ENCODE data around the gene RBM17. TPM values are rescaled to one million over a fixed set of nuclear protein-coding genes. Genes with fewer than 3 reads are reported as not detected.
A peak's percentile ranks its signal among the peaks of the same experiment; 100 is the strongest.
"Not testable (repeated sequence)": the region's sequence is repeated elsewhere in the genome, so short reads cannot be mapped to it uniquely, and the experiment has no call there.

The RBM17 gene
- total RNA-seq, 2 experiments from 2014 or later: 164 to 177 TPM

DNA sequence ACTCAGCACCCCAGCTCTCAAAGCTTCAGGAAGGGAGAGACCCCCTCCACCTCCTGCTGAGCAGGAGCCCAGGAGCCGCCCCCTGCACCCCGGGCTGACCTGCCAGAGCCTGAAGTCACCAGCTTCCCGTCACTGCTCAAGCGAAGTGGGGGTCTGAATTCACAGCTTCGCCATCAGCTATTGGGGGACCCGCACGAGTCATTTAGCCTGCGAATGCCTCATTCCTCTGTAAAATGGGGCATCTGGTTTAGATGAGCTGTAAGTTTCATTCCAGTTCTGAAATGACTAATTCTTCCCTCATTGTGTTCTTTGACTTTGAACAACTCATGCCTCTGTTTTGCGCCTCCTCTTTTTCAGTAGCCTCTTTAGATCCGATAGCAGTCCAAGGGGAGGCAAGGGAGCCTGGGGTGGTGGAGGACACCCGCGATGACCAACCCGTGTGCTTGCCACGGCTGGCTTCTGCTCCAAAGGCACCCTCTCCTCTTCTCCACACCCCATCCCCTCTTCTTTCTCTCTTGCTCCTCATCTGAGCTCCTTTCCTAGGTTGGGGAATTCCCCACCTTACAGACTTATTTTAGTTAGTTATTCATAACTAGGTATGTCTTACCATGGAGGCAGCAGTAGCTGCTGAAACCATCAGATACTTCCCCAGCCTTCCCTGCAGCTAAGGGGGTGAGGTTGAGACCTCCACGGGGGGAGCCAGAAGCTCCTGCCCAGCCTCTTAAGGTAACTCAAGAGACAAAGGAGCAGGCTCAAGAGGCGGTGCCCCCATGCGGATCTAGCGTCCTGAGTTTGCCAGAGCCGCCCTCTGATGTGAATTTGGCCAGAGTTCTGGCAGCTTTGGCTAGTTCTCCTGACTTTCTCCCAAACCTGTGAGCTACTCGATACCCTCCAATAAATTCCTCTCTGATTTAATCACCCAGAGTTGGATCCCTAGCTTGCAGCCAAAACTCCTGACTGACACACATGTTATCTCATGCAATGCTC is 47.7 kb downstream of the RBM17 start:
- no peaks in the 10 kb centered on the region for H3K36me3 Mint-ChIP-seq (ENCODE audit: low read depth)
- peak; percentile 24 for DNase-seq
- no peaks in the 10 kb centered on the region for H3K9me3 Mint-ChIP-seq
- ChIA-PET POLR2A (interaction anchor here (0.5 to 0.6 kb wide), 2 partner anchors 12 to 1195 kb away, joined by 5 to 8 read pairs; no protein-coding TSS in a partner anchor), CTCF (interaction anchor here (0.6 to 2.5 kb wide), 19 partner anchors 8 to 306 kb away, joined by 3 to 15 read pairs (median 4); partner anchors contain the start of gene PFKFB3)
- H3K4me3 Mint-ChIP-seq: peak overlapping the region; percentile 29
- no peak overlapping the region for H3K27ac Mint-ChIP-seq
- H3K4me1 Mint-ChIP-seq: peaks cover 53% of the 10 kb centered on the region
- H3K27me3 Mint-ChIP-seq: peaks cover 4% of the 10 kb centered on the region

DNA sequence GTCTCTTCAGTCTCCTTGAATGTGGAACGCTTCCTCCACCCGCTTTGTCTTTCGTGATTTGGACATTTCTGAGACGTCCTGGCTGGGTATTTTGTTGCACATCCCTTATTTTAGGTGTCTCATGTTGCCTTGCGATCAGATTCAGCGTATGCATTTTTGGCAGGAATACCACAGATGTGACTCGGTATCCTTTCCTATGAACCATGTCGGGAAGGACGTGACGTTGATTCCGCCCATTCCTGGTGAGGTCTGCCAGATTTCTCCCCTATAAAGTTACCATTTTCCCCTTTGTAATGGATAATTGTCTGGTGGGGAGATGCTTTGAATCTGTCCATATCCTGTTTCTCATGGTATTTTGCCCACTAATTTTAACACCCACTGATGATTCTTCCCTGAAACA is 49.6 kb downstream of the RBM17 start:
- Mint-ChIP-seq H3K27me3 (peaks cover 4% of the 10 kb centered on the region), H3K9me3 (no peaks in the 10 kb centered on the region), H3K4me3 (no peak overlapping the region), H3K4me1 (peaks cover 68% of the 10 kb centered on the region), H3K36me3 (ENCODE audit: low read depth) (no peaks in the 10 kb centered on the region), H3K27ac (no peak overlapping the region)
- no peak for DNase-seq
- ChIA-PET CTCF (interaction anchor here (1.4 to 2.6 kb wide), 4 partner anchors 9 to 64 kb away, joined by 5 to 11 read pairs (median 7); partner anchors contain the start of gene PFKFB3), POLR2A (no interaction called here)

DNA sequence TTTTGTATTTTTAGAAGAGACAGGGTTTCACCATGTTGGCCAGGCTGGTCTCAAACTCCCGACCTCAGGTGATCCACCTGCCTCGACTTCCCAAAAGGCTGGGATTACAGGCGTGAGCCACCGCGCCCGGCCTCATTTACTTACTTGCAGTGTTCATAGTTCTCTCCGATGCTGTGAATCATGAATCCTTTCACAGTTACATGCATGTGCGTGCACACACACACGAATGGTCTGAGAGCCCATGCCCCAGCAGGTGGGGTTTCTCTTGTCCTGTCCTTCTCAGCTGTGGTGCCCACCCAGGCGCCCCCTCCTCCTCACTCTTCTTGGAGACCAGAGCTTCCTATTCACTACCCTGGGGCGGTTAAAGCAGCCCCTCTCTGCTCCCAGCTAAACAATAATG is 50.6 kb downstream of the RBM17 start:
- CTCF ChIA-PET: interaction anchor here (1.4 to 2.6 kb wide), 3 partner anchors 8 to 63 kb away, joined by 5 to 11 read pairs (median 5); partner anchors contain the start of gene PFKFB3
- H3K4me1 Mint-ChIP-seq: peaks cover 74% of the 10 kb centered on the region
- peaks cover 4% of the 10 kb centered on the region for H3K27me3 Mint-ChIP-seq
- no peak for DNase-seq
- H3K36me3 Mint-ChIP-seq (ENCODE audit: low read depth): no peaks in the 10 kb centered on the region
- no peak overlapping the region for H3K27ac Mint-ChIP-seq
- POLR2A ChIA-PET: no interaction called here
- no peak overlapping the region for H3K4me3 Mint-ChIP-seq
- H3K9me3 Mint-ChIP-seq: no peaks in the 10 kb centered on the region

DNA sequence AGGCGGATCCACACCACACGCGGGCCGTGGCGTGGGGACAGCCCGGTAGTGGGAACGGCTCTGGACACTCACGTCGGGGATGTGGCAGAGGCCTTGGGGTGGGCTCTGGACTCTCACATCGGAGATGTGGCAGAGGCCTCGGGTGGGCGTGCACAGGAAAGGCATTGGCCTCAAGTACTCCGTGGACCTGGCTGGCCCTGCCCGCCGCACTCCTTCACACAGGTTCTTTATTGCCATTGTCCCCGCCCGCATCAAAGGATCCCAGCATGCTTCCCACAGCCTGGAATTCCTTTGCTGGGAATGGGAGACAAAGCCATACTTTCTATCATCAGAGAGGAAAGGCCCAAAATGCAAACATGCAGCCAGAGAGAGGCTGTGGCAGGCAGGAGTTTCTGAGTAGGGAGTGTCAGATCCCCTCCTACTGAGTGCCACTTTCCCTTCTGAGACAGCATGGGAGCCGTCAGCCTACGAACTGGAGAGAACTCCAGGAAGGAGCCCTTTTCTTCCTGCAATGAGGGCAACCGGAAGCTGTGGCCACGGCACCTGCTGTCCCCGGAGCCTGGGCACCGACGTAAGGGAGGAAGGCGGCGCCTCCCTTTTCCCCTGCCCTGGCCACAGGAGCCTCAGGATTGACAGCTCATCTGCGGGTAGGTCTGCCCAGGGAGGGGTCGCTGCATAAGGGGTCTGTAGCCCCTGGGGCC is 51.5 kb downstream of the RBM17 start:
- Mint-ChIP-seq H3K27me3 (peaks cover 4% of the 10 kb centered on the region), H3K9me3 (no peaks in the 10 kb centered on the region), H3K4me1 (peaks cover 67% of the 10 kb centered on the region), H3K4me3 (peak overlapping the region; percentile 65), H3K36me3 (ENCODE audit: low read depth) (no peaks in the 10 kb centered on the region), H3K27ac (peak overlapping the region; percentile 85)
- DNase-seq: peak; percentile 59
- ChIA-PET CTCF (interaction anchor here (0.7 to 2.6 kb wide), 4 partner anchors 8 to 262 kb away, joined by 3 to 11 read pairs (median 5); partner anchors contain the start of gene PFKFB3), POLR2A (no interaction called here)

DNA sequence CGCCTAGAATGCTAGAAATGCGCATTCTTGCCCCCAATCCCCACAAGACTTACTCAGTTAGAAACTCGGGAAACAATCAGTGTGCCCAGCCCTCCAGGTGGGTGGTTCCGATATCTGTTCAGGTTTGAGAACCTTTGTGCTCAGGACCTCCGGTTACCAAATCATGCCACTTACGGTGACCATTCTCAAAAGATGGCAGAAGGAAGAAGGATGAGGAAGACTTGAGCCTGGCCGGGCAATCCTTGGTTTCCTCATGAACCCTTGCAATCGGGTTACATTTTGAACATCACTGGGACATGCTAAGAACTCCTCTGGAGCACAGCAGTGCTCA is 52.1 kb downstream of the RBM17 start:
- CTCF ChIA-PET: interaction anchor here (2.5 to 2.6 kb wide), 2 partner anchors 7 to 10 kb away, joined by 5 to 11 read pairs; no protein-coding TSS in a partner anchor
- Mint-ChIP-seq H3K27ac (peak overlapping the region; percentile 85), H3K36me3 (ENCODE audit: low read depth) (no peaks in the 10 kb centered on the region), H3K9me3 (no peaks in the 10 kb centered on the region), H3K4me3 (peak overlapping the region; percentile 65), H3K27me3 (peaks cover 4% of the 10 kb centered on the region), H3K4me1 (peaks cover 64% of the 10 kb centered on the region)
- POLR2A ChIA-PET: no interaction called here
- no peak for DNase-seq

- POLR2A ChIA-PET: no interaction called here
- CTCF ChIA-PET: no interaction called here
- peaks cover 64% of the 10 kb centered on the region for H3K4me1 Mint-ChIP-seq
- peak overlapping the region; percentile 65 for H3K4me3 Mint-ChIP-seq
- no peak for DNase-seq
- H3K9me3 Mint-ChIP-seq: no peaks in the 10 kb centered on the region
- H3K36me3 Mint-ChIP-seq (ENCODE audit: low read depth): peaks cover 4% of the 10 kb centered on the region
- H3K27me3 Mint-ChIP-seq: peaks cover 4% of the 10 kb centered on the region
- peak overlapping the region; percentile 85 for H3K27ac Mint-ChIP-seq
Observed at GRCh38 chr10:6141296-6142151, 52.7 kb downstream of the RBM17 start.

- POLR2A ChIA-PET, DNase-seq, CTCF ChIA-PET, H3K9me3 Mint-ChIP-seq, H3K4me3 Mint-ChIP-seq, H3K27me3 Mint-ChIP-seq: not testable (repeated sequence)
- peak overlapping the region; percentile 60 for H3K27ac Mint-ChIP-seq
- peaks cover 64% of the 10 kb centered on the region for H3K4me1 Mint-ChIP-seq
- peaks cover 11% of the 10 kb centered on the region for H3K36me3 Mint-ChIP-seq (ENCODE audit: low read depth)
Observed at GRCh38 chr10:6142186-6142585, 53.4 kb downstream of the RBM17 start.

DNA sequence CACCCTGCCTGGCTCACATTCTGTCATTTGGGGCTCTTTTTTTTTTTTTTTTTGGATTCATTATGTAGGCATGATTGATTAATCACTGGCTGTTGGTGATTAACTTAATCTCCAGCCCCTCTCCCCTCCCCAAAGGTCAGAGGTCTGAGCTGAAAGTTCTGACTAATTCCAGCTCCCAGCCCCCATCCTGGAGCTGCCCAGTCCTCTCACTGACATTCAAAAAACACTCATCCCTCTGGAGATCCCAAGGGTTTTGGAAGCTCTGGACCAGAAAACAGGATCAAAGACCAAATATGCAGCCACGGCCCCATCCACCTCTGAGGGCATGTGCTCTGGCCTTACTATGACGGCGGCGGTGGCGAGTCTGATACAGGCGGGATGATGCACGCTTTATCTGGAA is 53.8 kb downstream of the RBM17 start:
- H3K4me1 Mint-ChIP-seq: peaks cover 68% of the 10 kb centered on the region
- H3K27me3 Mint-ChIP-seq: peaks cover 3% of the 10 kb centered on the region
- ChIA-PET POLR2A (no interaction called here), CTCF (interaction anchor here (0.6 to 0.7 kb wide), 2 partner anchors 9 to 30 kb away, joined by 3 to 4 read pairs; no protein-coding TSS in a partner anchor)
- H3K36me3 Mint-ChIP-seq (ENCODE audit: low read depth): peaks cover 15% of the 10 kb centered on the region
- H3K27ac Mint-ChIP-seq: peak overlapping the region; percentile 60
- H3K4me3 Mint-ChIP-seq: no peak overlapping the region
- no peak for DNase-seq
- H3K9me3 Mint-ChIP-seq: no peaks in the 10 kb centered on the region

DNA sequence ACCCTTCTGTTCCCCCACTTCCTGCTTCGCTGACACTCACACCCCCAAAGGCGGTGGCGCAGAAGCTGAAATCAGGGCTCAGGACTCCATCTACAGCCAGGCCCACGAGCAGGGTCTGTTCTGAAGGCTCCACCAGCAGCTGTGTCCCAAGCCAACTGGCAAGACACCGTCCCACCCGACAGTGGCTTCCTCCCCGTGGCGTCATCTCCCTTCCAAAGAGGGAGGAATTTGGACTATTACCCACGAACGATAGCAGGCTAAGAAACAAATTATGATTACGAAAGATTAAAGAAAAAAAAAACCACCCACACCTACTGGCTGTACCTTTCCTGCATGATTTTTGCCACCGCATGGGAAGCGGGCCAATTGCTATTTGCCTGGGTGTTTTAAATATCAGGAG is 54.3 kb downstream of the RBM17 start:
- peaks cover 3% of the 10 kb centered on the region for H3K27me3 Mint-ChIP-seq
- peaks cover 21% of the 10 kb centered on the region for H3K36me3 Mint-ChIP-seq (ENCODE audit: low read depth)
- peaks cover 74% of the 10 kb centered on the region for H3K4me1 Mint-ChIP-seq
- DNase-seq: no peak
- no peak overlapping the region for H3K27ac Mint-ChIP-seq
- ChIA-PET POLR2A (no interaction called here), CTCF (interaction anchor here (0.6 to 0.7 kb wide), 2 partner anchors 9 to 30 kb away, joined by 3 to 4 read pairs; no protein-coding TSS in a partner anchor)
- peak overlapping the region; percentile 86 for H3K4me3 Mint-ChIP-seq
- no peaks in the 10 kb centered on the region for H3K9me3 Mint-ChIP-seq

DNA sequence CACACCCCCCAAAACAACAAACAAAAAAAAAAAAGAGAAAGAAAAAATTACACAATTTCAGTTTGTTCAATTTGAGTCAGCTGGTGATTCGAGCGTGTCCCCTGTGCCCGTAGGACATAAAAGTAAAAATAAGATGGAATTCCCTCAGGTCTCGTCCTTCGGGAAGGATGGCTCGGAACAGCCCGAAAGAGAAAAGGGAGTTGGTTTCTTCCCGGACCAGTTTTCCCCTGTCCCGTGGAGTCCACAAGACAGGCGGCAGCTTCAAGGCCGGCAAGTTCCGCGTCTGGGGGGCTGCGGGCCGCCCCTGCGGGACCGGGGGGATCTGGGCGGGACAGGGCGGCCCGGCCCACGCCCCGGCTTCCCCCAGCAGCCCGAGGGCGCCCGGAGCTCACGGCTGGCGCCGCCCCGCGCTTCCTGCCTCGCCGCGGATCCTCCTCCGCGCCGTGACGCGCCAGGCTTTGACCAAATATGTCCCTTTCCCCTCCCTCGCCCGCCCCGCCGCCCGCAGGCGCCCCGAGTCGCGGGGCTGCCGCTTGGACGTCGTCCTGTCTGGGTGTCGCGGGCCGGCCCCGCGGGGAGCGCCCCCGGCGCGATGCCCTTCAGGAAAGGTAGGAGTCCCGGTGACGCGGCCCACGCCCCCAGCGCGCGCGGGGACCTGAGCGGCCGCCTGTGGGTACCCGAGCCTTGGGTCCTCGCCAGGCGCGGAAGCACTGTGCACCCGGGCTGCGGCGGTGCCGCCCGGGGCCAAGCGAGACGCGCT is 55.8 kb downstream of the RBM17 start:
- Mint-ChIP-seq H3K27ac (peak overlapping the region; percentile 95), H3K9me3 (no peaks in the 10 kb centered on the region), H3K4me1 (peaks cover 81% of the 10 kb centered on the region), H3K27me3 (peaks cover 2% of the 10 kb centered on the region), H3K4me3 (peak overlapping the region; percentile 86), H3K36me3 (ENCODE audit: low read depth) (peaks cover 29% of the 10 kb centered on the region)
- POLR2A ChIA-PET: interaction anchor here (1.0 kb wide), 1 partner anchor 19 kb away, joined by 3 read pairs; no protein-coding TSS in a partner anchor
- CTCF ChIA-PET: interaction anchor here (1.0 to 1.8 kb wide), 7 partner anchors 9 to 58 kb away, joined by 3 to 9 read pairs (median 5); partner anchors contain the start of gene PFKFB3
- DNase-seq: peak; percentile 91

DNA sequence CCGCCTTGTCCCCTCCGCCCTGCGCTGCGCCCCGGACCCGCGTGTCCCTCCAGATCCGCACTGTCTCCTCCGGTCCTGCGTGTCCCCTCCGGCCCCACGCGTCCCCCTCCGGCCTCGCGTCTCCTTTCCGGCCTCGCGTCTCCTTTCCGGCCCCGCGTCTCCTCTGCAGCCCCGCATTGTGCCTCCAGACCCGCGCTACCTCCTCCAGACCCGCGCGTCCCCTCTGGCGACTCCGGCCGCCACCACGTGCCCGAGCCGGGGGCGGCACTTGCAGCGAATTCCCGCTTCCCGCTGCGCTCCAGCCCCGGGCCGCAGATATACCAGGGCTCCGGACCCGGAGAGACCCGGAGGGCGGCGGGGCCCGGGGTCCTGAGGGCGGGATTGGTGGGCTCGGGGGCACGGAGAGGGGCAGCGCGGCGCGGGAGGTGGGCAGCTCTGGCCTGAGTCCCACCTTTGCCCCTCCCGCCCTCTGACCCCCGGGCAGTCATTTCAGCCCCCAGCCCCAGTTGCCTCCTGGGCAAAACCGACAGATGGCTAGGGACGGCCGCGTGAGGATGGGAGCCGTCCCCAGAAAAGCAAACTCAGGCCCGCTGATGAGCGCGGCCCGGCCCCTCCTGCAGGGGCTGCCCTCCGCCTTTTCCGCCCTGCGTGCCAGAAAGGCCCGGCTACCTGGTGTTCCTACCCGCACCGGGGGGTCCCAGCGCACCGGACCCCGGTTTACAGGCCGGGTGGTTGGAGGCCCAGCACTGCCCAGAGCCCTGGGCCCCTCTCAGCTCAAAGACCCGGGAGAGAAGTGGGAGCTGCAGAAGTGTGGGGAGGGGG is 56.5 kb downstream of the RBM17 start:
- Mint-ChIP-seq H3K4me1 (peaks cover 81% of the 10 kb centered on the region), H3K4me3 (peak overlapping the region; percentile 86), H3K9me3 (no peaks in the 10 kb centered on the region), H3K27ac (peak overlapping the region; percentile 86), H3K36me3 (ENCODE audit: low read depth) (peaks cover 37% of the 10 kb centered on the region), H3K27me3 (no peaks in the 10 kb centered on the region)
- POLR2A ChIA-PET: interaction anchor here (1.0 kb wide), 1 partner anchor 18 kb away, joined by 3 read pairs; no protein-coding TSS in a partner anchor
- CTCF ChIA-PET: interaction anchor here (0.7 to 3.6 kb wide), 10 partner anchors 8 to 57 kb away, joined by 3 to 15 read pairs (median 6); partner anchors contain the start of gene PFKFB3
- no peak for DNase-seq

Measured in activated CD4-positive, alpha-beta T cell treated with anti-CD3 and anti-CD28 coated beads, Interleukin-2, amount 10 ng/mL, durations not matched to agents 7 days and 5 days (primary cell).